Cardiac fibroblast (primary cell): ENCODE data around the gene PTPN2.
"Not testable (repeated sequence)": the region's sequence is repeated elsewhere in the genome, so short reads cannot be mapped to it uniquely, and the experiment has no call there.

Experiments
- DNase-seq, 2 donors: peaks; one replicate each; pipeline versions ENCODE4 v3.0.0 to v3.0.0-alpha.2; 2010; ENCODE audit warnings: low read depth in 2 of 2
- H3K4me3 ChIP-seq, 2 donors: replicated peaks in 1 of 2; 1 replicate in 1 of 2; 2 replicates in 1 of 2; pipeline ENCODE4 v1.5.1; 2011; ENCODE audit warnings: low read depth in 2 of 2, low read length in 2 of 2, mild to moderate bottlenecking in 2 of 2, moderate library complexity in 1 of 2
- TF ChIP-seq, protein P1 (sequence below): IDR thresholded peaks from one replicate; pipeline ENCODE4 v1.5.1; 2011; ENCODE audit warnings: low read depth, mild to moderate bottlenecking, low read length, inconsistent platforms

The PTPN2 gene

GRCh38 chr18:12782521-12782920 is 101.5 kb downstream of the PTPN2 start:
- no peak overlapping the region for H3K4me3 ChIP-seq
- DNase-seq: no peak
- TF ChIP-seq, protein P1, sequence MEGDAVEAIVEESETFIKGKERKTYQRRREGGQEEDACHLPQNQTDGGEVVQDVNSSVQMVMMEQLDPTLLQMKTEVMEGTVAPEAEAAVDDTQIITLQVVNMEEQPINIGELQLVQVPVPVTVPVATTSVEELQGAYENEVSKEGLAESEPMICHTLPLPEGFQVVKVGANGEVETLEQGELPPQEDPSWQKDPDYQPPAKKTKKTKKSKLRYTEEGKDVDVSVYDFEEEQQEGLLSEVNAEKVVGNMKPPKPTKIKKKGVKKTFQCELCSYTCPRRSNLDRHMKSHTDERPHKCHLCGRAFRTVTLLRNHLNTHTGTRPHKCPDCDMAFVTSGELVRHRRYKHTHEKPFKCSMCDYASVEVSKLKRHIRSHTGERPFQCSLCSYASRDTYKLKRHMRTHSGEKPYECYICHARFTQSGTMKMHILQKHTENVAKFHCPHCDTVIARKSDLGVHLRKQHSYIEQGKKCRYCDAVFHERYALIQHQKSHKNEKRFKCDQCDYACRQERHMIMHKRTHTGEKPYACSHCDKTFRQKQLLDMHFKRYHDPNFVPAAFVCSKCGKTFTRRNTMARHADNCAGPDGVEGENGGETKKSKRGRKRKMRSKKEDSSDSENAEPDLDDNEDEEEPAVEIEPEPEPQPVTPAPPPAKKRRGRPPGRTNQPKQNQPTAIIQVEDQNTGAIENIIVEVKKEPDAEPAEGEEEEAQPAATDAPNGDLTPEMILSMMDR: no peak

DNA sequence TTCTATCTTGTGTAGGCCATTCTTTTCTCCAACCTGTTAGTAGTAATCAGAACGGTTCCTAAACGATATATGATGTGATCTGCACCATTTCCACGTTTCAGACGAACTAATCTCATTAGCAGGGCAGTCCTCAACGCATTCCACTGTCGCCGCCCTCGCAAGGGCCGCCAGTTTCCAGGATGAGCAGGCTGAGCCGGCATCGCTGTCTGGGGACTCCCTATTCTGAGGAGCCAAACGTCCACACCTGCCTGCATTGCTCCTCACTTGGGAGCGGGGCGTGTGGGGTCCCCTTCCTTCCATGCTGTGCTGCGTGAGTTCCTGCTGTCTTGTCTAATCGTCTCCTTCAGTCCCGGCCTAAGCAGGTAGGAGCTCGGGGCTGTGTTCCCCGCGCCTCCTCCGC is 104.6 kb downstream of the PTPN2 start:
- TF ChIP-seq, protein P1: no peak
- no peak overlapping the region for H3K4me3 ChIP-seq
- no peak for DNase-seq

GRCh38 chr18:12779043-12779442 is 105.0 kb downstream of the PTPN2 start:
- TF ChIP-seq, protein P1: no peak
- no peak overlapping the region for H3K4me3 ChIP-seq
- DNase-seq: no peak

DNA sequence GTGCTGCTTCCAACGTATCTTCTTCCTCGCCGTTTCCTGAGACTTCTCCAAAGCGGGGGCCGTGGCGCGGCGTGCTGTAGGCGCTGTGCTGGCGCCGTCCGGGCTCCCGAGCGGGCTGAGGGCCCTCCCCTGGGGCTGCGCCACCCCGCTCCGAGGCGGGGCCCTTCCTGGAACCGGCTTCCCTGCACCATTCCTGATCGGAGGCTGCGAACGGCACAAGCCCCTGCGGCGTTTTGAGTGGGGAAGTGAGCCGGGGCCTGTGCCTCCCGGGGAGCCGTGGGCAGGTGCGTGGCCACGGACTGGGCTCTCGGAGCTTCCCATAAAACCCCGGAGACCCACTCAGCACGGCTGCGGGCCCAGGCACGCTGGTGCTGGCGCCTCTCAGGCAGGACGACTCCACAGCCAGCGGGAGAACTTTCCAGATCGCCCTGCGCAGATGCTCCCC is 106.5 kb downstream of the PTPN2 start:
- TF ChIP-seq, protein P1: no peak
- DNase-seq: no peak
- peak overlapping the region in 1 of 2 donors; percentile 13 for H3K4me3 ChIP-seq

DNA sequence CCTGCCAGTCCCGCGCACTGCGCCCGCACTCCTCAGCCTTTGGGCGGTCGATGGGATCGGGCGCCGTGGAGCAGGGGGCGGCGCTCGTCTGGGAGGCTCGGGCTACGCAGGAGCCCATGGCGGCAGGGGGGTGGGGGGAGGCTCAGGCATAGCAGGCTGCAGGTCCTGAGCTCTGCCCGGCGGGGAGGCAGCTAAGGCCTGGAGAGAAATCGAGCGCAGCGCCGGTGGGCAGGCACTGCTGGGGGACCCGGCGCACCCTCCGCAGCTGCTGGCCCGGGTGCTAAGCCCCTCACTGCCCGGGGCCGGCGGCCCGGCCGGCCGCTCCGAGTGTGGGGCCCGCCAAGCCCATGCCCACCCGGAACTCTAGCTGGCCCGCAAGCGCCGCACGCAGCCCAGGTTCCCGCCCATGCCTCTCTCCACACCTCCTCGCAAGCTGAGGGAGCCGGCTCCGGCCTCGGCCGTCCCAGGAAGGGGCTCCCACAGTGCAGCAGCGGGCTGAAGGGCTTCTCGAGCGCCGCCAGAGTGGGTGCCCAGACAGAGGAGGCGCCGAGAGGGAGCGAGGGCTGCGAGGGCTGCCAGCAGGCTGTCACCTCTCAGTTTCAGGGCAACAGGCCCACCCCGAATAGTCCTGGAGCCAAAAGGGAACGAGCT is 107.1 kb downstream of the PTPN2 start:
- no peak for DNase-seq
- TF ChIP-seq, protein P1: no peak
- peak overlapping the region in 1 of 2 donors; percentile 13 for H3K4me3 ChIP-seq

GRCh38 chr18:12776415-12776814 is 107.6 kb downstream of the PTPN2 start:
- DNase-seq, H3K4me3 ChIP-seq: not testable (repeated sequence)

DNA sequence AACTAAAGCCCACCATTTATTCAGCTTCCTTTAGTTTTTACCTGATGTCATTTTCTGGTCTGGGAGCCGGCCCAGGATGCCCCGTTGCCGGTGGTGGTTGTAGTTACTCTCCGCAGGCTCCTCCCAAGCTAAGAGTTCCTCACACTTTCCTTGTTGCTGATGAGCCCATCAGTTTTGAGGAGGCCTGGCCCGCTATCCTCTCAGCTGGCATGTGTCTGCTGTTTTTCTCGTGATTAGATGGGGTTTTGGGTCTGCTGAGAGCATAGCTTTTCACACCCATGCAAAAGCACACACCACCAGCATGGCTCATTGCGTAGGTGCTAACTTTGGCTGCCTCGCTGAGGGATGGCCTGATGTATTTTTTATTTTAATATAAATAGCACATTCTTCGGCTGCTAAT is 109.1 kb downstream of the PTPN2 start:
- no peak overlapping the region for H3K4me3 ChIP-seq
- TF ChIP-seq, protein P1: no peak
- peak in 1 of 2 donors; percentile 25 for DNase-seq
